Measurements from ENCODE around the gene FARSB.

DNA sequence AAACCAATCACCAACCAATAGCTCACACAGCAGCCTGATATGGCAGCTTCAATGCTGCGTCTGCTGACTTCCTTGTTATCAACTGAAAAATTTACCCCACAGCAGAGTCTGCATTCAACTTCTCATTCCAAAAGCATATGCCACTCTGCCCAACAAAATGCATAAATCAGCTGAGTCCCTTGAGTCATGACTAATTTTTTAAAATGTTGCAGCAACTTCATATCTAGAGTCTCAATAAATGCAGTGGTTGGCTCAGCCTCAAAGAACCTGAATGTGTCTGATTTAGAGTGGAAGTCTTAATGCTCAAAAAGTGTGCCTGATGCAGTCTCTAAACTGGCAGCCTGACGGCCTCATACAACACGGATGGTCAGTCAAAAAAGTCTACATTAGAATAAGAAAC, 46.5 kb downstream of the FARSB start:
- TF ChIP-seq, protein P1, sequence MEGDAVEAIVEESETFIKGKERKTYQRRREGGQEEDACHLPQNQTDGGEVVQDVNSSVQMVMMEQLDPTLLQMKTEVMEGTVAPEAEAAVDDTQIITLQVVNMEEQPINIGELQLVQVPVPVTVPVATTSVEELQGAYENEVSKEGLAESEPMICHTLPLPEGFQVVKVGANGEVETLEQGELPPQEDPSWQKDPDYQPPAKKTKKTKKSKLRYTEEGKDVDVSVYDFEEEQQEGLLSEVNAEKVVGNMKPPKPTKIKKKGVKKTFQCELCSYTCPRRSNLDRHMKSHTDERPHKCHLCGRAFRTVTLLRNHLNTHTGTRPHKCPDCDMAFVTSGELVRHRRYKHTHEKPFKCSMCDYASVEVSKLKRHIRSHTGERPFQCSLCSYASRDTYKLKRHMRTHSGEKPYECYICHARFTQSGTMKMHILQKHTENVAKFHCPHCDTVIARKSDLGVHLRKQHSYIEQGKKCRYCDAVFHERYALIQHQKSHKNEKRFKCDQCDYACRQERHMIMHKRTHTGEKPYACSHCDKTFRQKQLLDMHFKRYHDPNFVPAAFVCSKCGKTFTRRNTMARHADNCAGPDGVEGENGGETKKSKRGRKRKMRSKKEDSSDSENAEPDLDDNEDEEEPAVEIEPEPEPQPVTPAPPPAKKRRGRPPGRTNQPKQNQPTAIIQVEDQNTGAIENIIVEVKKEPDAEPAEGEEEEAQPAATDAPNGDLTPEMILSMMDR (conservative IDR thresholded peaks at IDR 0.05 in 1 of 2, IDR thresholded peaks at IDR 0.05 in 1 of 2; ENCODE audit: low read depth in 1 of 2, low read length in 2 of 2) = no peak
- TF ChIP-seq EZH2 (IDR thresholded peaks at IDR 0.05; ENCODE audit: low read length, missing control alignments) = no peak

Measured in fibroblast of lung (primary cell).